NT2/D1 (cell line): ENCODE data around the gene DEXI.

ENCODE experiments used
- SUZ12 ChIP-seq: IDR thresholded peaks from 2 replicates; pipeline ENCODE4 v1.6.1; 2011; ENCODE audit not compliant: insufficient read length, insufficient read depth; ENCODE audit errors: extremely low read depth
- YY1 ChIP-seq: IDR thresholded peaks from 2 replicates; pipeline ENCODE4 v1.6.1; 2011; ENCODE audit not compliant: insufficient read length, insufficient read depth
- ZNF274 ChIP-seq: IDR thresholded peaks from 2 replicates; pipeline ENCODE4 v1.6.1; 2011; ENCODE audit warnings: mild to moderate bottlenecking, low read depth, low read length

GRCh38 chr16:10929853-10930754 lies 12.2 kb downstream of the DEXI start:
- TF ChIP-seq YY1 (no peak), ZNF274 (no peak), SUZ12 (no peak)
